Measurements from ENCODE around the gene TBCD.
"Not testable (repeated sequence)": the region's sequence is repeated elsewhere in the genome, so short reads cannot be mapped to it uniquely, and the experiment has no call there.

TBCD gene

GRCh38 chr17:82743344-82744219 is 8.3 kb upstream of the TBCD start:
- Mint-ChIP-seq H3K4me1 (ENCODE audit: low read depth) (no peaks in the 10 kb centered on the region), H3K27me3 (ENCODE audit: low read depth) (no peaks in the 10 kb centered on the region), H3K27ac (no peak overlapping the region), H3K9me3 (peaks cover 21% of the 10 kb centered on the region), H3K4me3 (no peak overlapping the region), H3K36me3 (ENCODE audit: low read depth) (peaks cover 23% of the 10 kb centered on the region)
- no peak for DNase-seq (ENCODE audit: low spot score)

DNA sequence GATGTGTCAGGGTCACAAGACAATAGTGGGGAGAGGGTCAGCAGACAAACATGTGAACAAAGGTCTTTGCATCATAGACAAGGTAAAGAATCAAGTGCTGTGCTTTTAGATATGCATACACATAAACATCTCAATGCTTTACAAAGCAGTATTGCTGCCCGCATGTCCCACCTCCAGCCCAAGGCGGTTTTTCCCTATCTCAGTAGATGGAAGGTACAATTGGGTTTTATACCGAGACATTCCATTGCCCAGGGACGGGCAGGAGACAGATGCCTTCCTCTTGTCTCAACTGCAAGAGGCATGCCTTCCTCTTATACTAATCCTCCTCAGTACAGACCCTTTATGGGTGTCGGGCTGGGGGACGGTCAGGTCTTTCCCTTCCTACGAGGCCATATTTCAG is 7.1 kb upstream of the TBCD start:
- not testable (repeated sequence) for H3K27me3 Mint-ChIP-seq (ENCODE audit: low read depth); H3K27ac Mint-ChIP-seq
- peaks cover 21% of the 10 kb centered on the region for H3K9me3 Mint-ChIP-seq

GRCh38 chr17:82745524-82745923 is 6.3 kb upstream of the TBCD start:
- H3K27ac Mint-ChIP-seq, result no peak overlapping the region
- no peak overlapping the region for H3K4me3 Mint-ChIP-seq

More for the DNA sequence above, 7.1 kb upstream of the TBCD start:
- not testable (repeated sequence) for DNase-seq (ENCODE audit: low spot score); H3K4me1 Mint-ChIP-seq (ENCODE audit: low read depth); H3K4me3 Mint-ChIP-seq
- H3K36me3 Mint-ChIP-seq (ENCODE audit: low read depth), result peaks cover 23% of the 10 kb centered on the region

GRCh38 chr17:82748756-82749155 is 3.1 kb upstream of the TBCD start:
- no peak for DNase-seq (ENCODE audit: low spot score)
- Mint-ChIP-seq H3K9me3 (peaks cover 5% of the 10 kb centered on the region), H3K4me1 (ENCODE audit: low read depth) (peaks cover 5% of the 10 kb centered on the region), H3K27me3 (ENCODE audit: low read depth) (no peaks in the 10 kb centered on the region), H3K27ac (no peak overlapping the region), H3K4me3 (no peak overlapping the region), H3K36me3 (ENCODE audit: low read depth) (no peaks in the 10 kb centered on the region)

More at GRCh38 chr17:82745524-82745923, 6.3 kb upstream of the TBCD start:
- no peaks in the 10 kb centered on the region for H3K27me3 Mint-ChIP-seq (ENCODE audit: low read depth)
- H3K36me3 Mint-ChIP-seq (ENCODE audit: low read depth), result peaks cover 15% of the 10 kb centered on the region
- DNase-seq (ENCODE audit: low spot score), result no peak
- no peaks in the 10 kb centered on the region for H3K4me1 Mint-ChIP-seq (ENCODE audit: low read depth)
- H3K9me3 Mint-ChIP-seq, result peaks cover 15% of the 10 kb centered on the region

GRCh38 chr17:82750241-82750908 is 1.5 kb upstream of the TBCD start:
- peak overlapping the region; percentile 54 for H3K4me3 Mint-ChIP-seq
- peaks cover 14% of the 10 kb centered on the region for H3K4me1 Mint-ChIP-seq (ENCODE audit: low read depth)
- no peaks in the 10 kb centered on the region for H3K27me3 Mint-ChIP-seq (ENCODE audit: low read depth)
- H3K9me3 Mint-ChIP-seq, result peaks cover 5% of the 10 kb centered on the region
- no peak overlapping the region for H3K27ac Mint-ChIP-seq
- DNase-seq (ENCODE audit: low spot score), result no peak
- H3K36me3 Mint-ChIP-seq (ENCODE audit: low read depth), result no peaks in the 10 kb centered on the region

- no peaks in the 10 kb centered on the region for H3K36me3 Mint-ChIP-seq (ENCODE audit: low read depth)
- no peak overlapping the region for H3K27ac Mint-ChIP-seq
- H3K4me1 Mint-ChIP-seq (ENCODE audit: low read depth), result peaks cover 14% of the 10 kb centered on the region
- DNase-seq (ENCODE audit: low spot score), result no peak
- no peak overlapping the region for H3K4me3 Mint-ChIP-seq
- no peaks in the 10 kb centered on the region for H3K27me3 Mint-ChIP-seq (ENCODE audit: low read depth)
- peaks cover 2% of the 10 kb centered on the region for H3K9me3 Mint-ChIP-seq
These were observed 694 bp upstream of the TBCD start for GRCh38 chr17:82751171-82751570.

- no peak for DNase-seq (ENCODE audit: low spot score)
- peak overlapping the region; percentile 88 for H3K4me3 Mint-ChIP-seq
These were observed 721 bp downstream of the TBCD start for GRCh38 chr17:82752371-82753200.

GRCh38 chr17:82753201-82753464 is 1.3 kb downstream of the TBCD start:
- DNase-seq (ENCODE audit: low spot score), result no peak
- H3K4me3 Mint-ChIP-seq, result peak overlapping the region; percentile 88
- no peaks in the 10 kb centered on the region for H3K9me3 Mint-ChIP-seq
- peaks cover 14% of the 10 kb centered on the region for H3K4me1 Mint-ChIP-seq (ENCODE audit: low read depth)
- no peaks in the 10 kb centered on the region for H3K27me3 Mint-ChIP-seq (ENCODE audit: low read depth)
- H3K27ac Mint-ChIP-seq, result no peak overlapping the region
- H3K36me3 Mint-ChIP-seq (ENCODE audit: low read depth), result peaks cover 6% of the 10 kb centered on the region

More at GRCh38 chr17:82752371-82753200, 721 bp downstream of the TBCD start:
- H3K27me3 Mint-ChIP-seq (ENCODE audit: low read depth), result no peaks in the 10 kb centered on the region
- peaks cover 14% of the 10 kb centered on the region for H3K4me1 Mint-ChIP-seq (ENCODE audit: low read depth)
- H3K27ac Mint-ChIP-seq, result peak overlapping the region; percentile 60
- no peaks in the 10 kb centered on the region for H3K9me3 Mint-ChIP-seq
- H3K36me3 Mint-ChIP-seq (ENCODE audit: low read depth), result peaks cover 6% of the 10 kb centered on the region

GRCh38 chr17:82754297-82755208 is 2.7 kb downstream of the TBCD start:
- Mint-ChIP-seq H3K27me3 (ENCODE audit: low read depth) (no peaks in the 10 kb centered on the region), H3K36me3 (ENCODE audit: low read depth) (peaks cover 6% of the 10 kb centered on the region), H3K27ac (peak overlapping the region; percentile 32), H3K9me3 (no peaks in the 10 kb centered on the region), H3K4me1 (ENCODE audit: low read depth) (peaks cover 14% of the 10 kb centered on the region), H3K4me3 (peak overlapping the region; percentile 1)
- DNase-seq (ENCODE audit: low spot score), result no peak

DNA sequence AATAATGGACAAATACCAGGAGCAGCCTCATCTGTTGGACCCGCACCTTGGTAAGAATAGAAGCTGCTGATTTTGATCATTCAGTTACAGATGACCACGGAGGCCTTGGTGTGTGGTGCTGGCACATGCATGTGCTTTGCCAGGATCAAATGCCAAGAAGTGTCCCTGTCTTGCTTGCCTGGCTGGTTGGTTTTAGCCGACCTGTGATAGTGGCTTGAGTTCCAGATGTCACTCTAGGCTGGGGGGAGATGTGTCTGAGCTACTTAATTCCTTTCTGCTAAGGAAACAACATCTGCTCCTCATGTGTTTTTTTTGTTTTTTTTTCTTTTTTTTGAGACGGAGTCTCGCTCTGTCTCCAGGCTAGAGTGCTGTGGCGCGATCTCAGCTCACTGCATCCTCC is 4.3 kb downstream of the TBCD start:
- peaks cover 15% of the 10 kb centered on the region for H3K4me1 Mint-ChIP-seq (ENCODE audit: low read depth)

DNA sequence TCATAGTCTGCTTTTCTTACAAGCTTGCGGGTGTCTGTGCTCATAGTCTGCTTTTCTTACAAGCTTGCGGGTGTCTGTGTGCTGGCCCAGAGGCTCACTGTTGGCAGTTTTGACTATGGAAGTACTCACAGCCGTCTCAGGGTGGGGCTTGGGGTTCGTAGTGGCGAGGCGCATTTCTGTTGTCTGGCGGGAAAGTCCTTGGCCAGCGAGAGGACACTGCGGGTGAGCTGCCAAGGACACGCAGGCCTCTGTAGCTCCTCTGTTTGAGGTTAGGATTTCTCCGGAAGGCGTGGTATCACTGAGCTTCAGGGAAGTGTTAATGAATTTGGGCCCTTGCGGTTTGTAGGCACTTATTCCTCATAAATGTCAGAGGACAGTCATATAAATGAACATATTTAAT is 13.5 kb downstream of the TBCD start:
- no peaks in the 10 kb centered on the region for H3K9me3 Mint-ChIP-seq
- no peak for DNase-seq (ENCODE audit: low spot score)
- peaks cover 36% of the 10 kb centered on the region for H3K36me3 Mint-ChIP-seq (ENCODE audit: low read depth)
- no peaks in the 10 kb centered on the region for H3K27me3 Mint-ChIP-seq (ENCODE audit: low read depth)
- H3K4me3 Mint-ChIP-seq, result no peak overlapping the region
- H3K27ac Mint-ChIP-seq, result no peak overlapping the region
- H3K4me1 Mint-ChIP-seq (ENCODE audit: low read depth), result peaks cover 12% of the 10 kb centered on the region

More for the DNA sequence above, 4.3 kb downstream of the TBCD start:
- Mint-ChIP-seq H3K36me3 (ENCODE audit: low read depth) (peaks cover 12% of the 10 kb centered on the region), H3K27me3 (ENCODE audit: low read depth) (no peaks in the 10 kb centered on the region), H3K4me3 (no peak overlapping the region), H3K9me3 (no peaks in the 10 kb centered on the region), H3K27ac (no peak overlapping the region)
- DNase-seq (ENCODE audit: low spot score), result no peak

GRCh38 chr17:82767041-82767754 is 15.3 kb downstream of the TBCD start:
- Mint-ChIP-seq H3K4me3 (no peak overlapping the region), H3K9me3 (no peaks in the 10 kb centered on the region), H3K4me1 (ENCODE audit: low read depth) (peaks cover 11% of the 10 kb centered on the region), H3K27me3 (ENCODE audit: low read depth) (no peaks in the 10 kb centered on the region), H3K27ac (no peak overlapping the region), H3K36me3 (ENCODE audit: low read depth) (peaks cover 36% of the 10 kb centered on the region)
- DNase-seq (ENCODE audit: low spot score), result no peak

DNA sequence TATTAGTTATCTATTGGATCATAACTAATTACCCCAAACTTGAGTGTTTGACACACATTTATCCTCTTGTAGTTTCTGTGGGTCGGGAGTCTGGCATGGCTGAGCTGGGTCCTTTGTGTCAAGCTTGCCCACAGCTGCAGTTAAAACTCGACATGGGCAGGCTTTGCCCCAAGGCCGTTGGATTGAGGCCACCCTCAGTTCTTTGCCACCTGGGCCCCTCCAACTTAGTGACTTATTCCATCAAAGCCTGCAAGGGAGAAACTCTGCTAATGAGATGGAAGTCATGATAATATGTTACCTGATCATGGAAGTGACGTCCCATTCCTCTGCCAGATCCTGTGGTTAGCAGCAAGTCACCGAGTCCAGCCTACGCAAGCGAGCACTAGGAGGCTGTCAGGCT is 17.2 kb downstream of the TBCD start:
- no peak for DNase-seq (ENCODE audit: low spot score)
- Mint-ChIP-seq H3K4me3 (no peak overlapping the region), H3K36me3 (ENCODE audit: low read depth) (peaks cover 36% of the 10 kb centered on the region), H3K27ac (no peak overlapping the region), H3K27me3 (ENCODE audit: low read depth) (no peaks in the 10 kb centered on the region), H3K4me1 (ENCODE audit: low read depth) (peaks cover 11% of the 10 kb centered on the region), H3K9me3 (no peaks in the 10 kb centered on the region)
